Body of pancreas (tissue), 4 donors: ENCODE data around the gene MMP23B. TPM values are rescaled to one million over a fixed set of nuclear protein-coding genes. Genes with fewer than 3 reads are reported as not detected.
A peak's percentile ranks its signal among the peaks of the same experiment; 100 is the strongest.

Experiments used
- ATAC-seq: fragments of 150-250 bp; one replicate; pipeline ENCODE4 v1.9.1; 2016
- DNase-seq, 4 donors: peaks; one replicate each; pipeline ENCODE4 v3.0.0-alpha.2; 2019
- H3K27ac ChIP-seq, 4 donors: fragments of 200-600 bp; sonication (generic); 1 replicate in 3 of 4; 2 replicates in 1 of 4; pipeline versions ENCODE4 v1.5.1 to v1.6.1; 2016 to 2019; ENCODE audit warnings: mild to moderate bottlenecking in 1 of 4, mixed read lengths in 1 of 4, moderate library complexity in 1 of 4
- H3K27me3 ChIP-seq, 2 donors: fragments of 200-600 bp; sonication (generic); one replicate each; pipeline ENCODE4 v1.6.0; 2016; ENCODE audit warnings: mild to moderate bottlenecking in 1 of 2
- H3K36me3 ChIP-seq, 2 donors: fragments of 200-600 bp; sonication (generic); replicated peaks in 1 of 2; 2 replicates each; pipeline ENCODE4 v1.5.1; 2016; ENCODE audit warnings: low read depth in 2 of 2; ENCODE audit not compliant: insufficient read depth in 1 of 2
- H3K4me1 ChIP-seq: fragments of 200-600 bp; sonication (generic); one replicate; pipeline ENCODE4 v1.6.0; 2016
- H3K4me3 ChIP-seq, 2 donors: fragments of 200-600 bp; sonication (generic); 1 replicate in 1 of 2; 2 replicates in 1 of 2; pipeline ENCODE4 v1.5.1; 2016 to 2019
- H3K9me3 ChIP-seq, 3 donors: fragments of 200-600 bp; sonication (generic); 1 replicate in 2 of 3; 2 replicates in 1 of 3; pipeline ENCODE4 v1.5.1; 2016
- POLR2A ChIP-seq, 3 donors: fragments of 450-650 bp; IDR thresholded peaks; one replicate each; pipeline ENCODE4 v1.6.1; 2016; ENCODE audit warnings: antibody characterized with exemption in 3 of 3, mild to moderate bottlenecking in 2 of 3
- WGBS, 2 donors: methylation state at CpG; one replicate each; pipeline ENCODE4 v1.1.5; 2017; 5-methylcytosine and 5-hydroxymethylcytosine counted together
- intact Hi-C: fragments of 100-400 bp; cut with DNase I; formaldehyde crosslinking; loops from one replicate; pipeline ENCODE4 v1.15.1; 2023
- total RNA-seq, 2 donors: library from RNA; depleted of rRNA; stranded (reverse); fragments of >200 nt; gene quantifications; one replicate each; pipeline ENCODE4 v1.1.0, GENCODE V29; 2016
- TF ChIP-seq, protein P1 (sequence below), 7 experiments: fragments of 450-650 bp in 4 of 7; fragments of 200-600 bp in 3 of 7; sonication (generic) in 3 of 7; IDR thresholded peaks; one replicate each; pipeline ENCODE4 v1.5.1; 2016 to 2019; ENCODE audit warnings: antibody characterized with exemption in 7 of 7

Gene MMP23B
- total RNA-seq, 2 donors from 2014 or later: 0.99 to 1.8 TPM

DNA sequence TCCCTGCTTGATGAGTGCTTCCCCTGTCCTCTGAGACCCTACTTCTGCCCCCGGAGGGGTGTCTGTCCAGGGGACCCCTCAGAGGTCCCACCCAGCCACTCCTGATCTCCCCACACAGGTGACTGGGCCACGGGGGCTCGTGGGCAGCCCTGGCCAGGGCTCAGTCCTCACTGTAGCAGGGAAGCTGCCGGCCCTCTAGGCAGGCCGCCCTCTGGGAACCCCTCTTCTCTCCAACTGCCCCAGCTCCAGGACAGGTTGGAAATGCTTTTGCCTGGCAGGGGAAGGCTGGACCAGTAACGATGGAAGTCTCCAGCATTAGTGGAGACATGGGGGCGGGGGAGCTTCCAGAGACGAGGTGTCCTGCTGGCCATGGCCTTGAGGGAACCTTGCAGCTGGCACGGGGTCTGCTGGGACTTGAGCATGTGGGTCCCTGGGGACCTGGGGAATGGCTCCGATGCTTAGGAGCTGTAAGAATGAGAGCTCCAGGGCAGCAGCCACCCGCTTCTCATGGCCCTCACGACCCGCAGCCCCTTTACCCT is 28.9 kb upstream of the MMP23B start:
- Histone ChIP-seq H3K36me3 (no peaks in the 10 kb centered on the region), H3K4me3 (no peak overlapping the region), H3K9me3 (no peaks in the 10 kb centered on the region), H3K27ac (no peak overlapping the region), H3K4me1 (peaks cover 15% of the 10 kb centered on the region), H3K27me3 (no peaks in the 10 kb centered on the region)
- intact Hi-C loops: no loop called here
- WGBS, 2 donors: 53 to 63% methylated on average over 6 to 13 of the region's 13 CpGs
- no peak for TF ChIP-seq POLR2A (IDR thresholded peaks at IDR 0.05)
- TF ChIP-seq, protein P1, sequence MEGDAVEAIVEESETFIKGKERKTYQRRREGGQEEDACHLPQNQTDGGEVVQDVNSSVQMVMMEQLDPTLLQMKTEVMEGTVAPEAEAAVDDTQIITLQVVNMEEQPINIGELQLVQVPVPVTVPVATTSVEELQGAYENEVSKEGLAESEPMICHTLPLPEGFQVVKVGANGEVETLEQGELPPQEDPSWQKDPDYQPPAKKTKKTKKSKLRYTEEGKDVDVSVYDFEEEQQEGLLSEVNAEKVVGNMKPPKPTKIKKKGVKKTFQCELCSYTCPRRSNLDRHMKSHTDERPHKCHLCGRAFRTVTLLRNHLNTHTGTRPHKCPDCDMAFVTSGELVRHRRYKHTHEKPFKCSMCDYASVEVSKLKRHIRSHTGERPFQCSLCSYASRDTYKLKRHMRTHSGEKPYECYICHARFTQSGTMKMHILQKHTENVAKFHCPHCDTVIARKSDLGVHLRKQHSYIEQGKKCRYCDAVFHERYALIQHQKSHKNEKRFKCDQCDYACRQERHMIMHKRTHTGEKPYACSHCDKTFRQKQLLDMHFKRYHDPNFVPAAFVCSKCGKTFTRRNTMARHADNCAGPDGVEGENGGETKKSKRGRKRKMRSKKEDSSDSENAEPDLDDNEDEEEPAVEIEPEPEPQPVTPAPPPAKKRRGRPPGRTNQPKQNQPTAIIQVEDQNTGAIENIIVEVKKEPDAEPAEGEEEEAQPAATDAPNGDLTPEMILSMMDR (IDR thresholded peaks at IDR 0.05): no peak
- ATAC-seq: no peak
- peak in 1 of 4 donors; percentile 13 for DNase-seq

DNA sequence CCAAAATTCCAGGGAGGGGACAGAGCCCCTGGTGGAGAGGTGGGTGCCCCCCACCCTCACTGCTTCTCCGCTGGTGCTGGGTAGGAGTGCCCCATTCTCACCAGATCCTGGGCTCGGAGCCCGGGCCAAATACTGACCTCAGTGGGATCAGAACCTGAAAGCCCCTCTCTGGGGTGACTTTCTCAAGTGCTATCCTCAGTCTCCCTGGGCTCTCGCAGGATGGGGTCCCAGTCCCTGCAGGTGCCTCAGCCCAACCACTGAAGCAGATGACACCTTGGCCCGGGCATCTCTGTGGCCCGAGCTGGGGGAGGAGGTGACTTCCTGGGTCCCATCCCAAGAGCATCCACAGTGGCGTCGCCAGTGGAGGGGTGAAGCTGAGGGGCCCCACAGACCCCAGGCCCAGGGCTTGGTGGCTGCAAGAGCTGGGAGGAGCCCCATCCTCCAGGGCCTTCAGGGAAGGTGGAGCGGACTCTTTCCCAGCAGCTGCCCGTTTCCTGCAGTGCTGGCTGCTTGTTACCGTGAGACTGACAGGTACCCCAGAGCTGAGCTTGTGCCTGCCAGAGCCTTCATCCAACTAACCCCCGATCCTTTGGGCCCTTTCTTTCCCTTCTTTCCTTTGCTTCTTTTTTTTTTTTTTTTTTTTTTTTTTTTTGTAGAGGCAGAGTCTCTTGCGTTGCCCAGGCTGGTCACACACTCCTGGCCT is 28.2 kb upstream of the MMP23B start:
- Histone ChIP-seq H3K27ac (no peak overlapping the region), H3K4me1 (peaks cover 9% of the 10 kb centered on the region), H3K9me3 (no peaks in the 10 kb centered on the region), H3K4me3 (no peak overlapping the region), H3K36me3 (no peaks in the 10 kb centered on the region), H3K27me3 (no peaks in the 10 kb centered on the region)
- 53 to 67% methylated on average over 8 to 13 of the region's 13 CpGs for WGBS, 2 donors
- no peak for TF ChIP-seq POLR2A (IDR thresholded peaks at IDR 0.05)
- TF ChIP-seq, protein P1 (IDR thresholded peaks at IDR 0.05): no peak
- ATAC-seq: no peak
- intact Hi-C loops: no loop called here
- DNase-seq: peak in 1 of 4 donors; percentile 7

DNA sequence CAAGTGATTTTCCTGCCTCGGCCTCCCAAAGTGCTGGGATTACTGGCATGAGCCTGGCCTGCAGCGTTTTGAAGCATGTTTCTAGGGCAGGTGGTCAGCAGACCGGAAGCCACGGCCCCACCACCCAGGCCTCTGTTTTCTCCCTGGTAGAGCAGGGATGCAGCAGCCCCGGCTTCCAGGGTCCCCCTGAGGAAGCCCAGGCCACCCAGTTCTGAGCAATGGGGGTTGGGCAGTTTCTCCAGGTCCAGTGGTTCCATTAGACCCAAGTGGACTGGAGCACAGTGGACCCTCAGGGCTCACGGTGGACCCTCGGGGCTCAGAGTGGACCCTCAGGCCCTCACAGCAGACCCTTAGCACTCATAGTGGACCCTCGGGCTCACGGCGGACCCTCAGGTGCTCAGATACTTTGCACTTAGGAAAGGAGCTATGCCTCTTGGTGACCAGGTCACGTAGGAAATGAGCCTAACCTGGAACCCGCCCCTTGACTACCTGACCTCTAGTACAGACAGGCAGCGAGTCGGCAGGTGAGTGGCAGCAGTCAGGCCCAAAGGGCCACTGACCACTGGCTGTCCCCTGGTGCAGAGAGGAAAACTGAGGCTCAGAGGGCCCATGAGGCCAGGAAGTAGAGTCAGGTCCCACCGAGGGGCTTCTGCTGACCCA is 27.5 kb upstream of the MMP23B start:
- Histone ChIP-seq H3K27ac (no peak overlapping the region), H3K9me3 (no peaks in the 10 kb centered on the region), H3K4me1 (peaks cover 4% of the 10 kb centered on the region), H3K27me3 (no peaks in the 10 kb centered on the region), H3K4me3 (no peak overlapping the region), H3K36me3 (no peaks in the 10 kb centered on the region)
- WGBS, 2 donors: 68 to 78% methylated on average over 11 to 15 of the region's 15 CpGs
- no peak for ATAC-seq
- TF ChIP-seq POLR2A (IDR thresholded peaks at IDR 0.05): no peak
- TF ChIP-seq, protein P1 (IDR thresholded peaks at IDR 0.05): no peak
- no peak for DNase-seq
- intact Hi-C loops: no loop called here

DNA sequence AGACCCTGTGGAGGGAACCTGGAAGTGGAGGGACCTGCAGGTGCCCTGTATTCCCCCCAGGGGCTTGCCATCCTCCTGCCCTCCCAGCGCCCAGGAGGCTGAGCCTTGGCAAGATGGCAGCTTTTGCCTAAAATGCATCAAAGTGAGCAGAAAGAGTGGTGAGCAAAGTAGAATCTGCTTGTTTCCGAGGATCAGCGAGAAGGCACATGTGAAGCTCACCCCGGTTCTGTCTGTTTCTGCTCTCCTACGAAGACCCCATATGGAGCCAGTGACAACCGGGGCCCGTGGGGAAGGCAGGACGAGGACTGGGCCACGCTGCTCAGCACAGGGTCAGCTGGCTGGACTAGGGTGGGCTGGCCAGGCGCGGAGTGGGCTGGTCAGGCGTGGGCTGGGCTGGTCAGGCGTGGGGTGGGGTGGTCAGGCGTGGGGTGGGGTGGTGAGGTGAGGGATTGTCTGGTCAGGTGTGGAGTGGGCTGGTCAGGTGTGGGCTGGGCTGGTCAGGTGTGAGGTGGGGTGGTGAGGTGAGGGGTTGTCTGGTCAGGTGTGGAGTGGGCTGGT is 26.9 kb upstream of the MMP23B start:
- H3K27ac ChIP-seq: no peak overlapping the region
- 81 to 87% methylated on average over 14 of the region's 14 CpGs for WGBS, 2 donors
- DNase-seq (peak in 1 of 4 donors; percentile 8), ATAC-seq (no peak)
- no peaks in the 10 kb centered on the region for H3K36me3 ChIP-seq
- no peak for TF ChIP-seq POLR2A (IDR thresholded peaks at IDR 0.05)
- TF ChIP-seq, protein P1 (IDR thresholded peaks at IDR 0.05): no peak
- peaks cover 4% of the 10 kb centered on the region for H3K4me1 ChIP-seq
- no peaks in the 10 kb centered on the region for H3K27me3 ChIP-seq
- intact Hi-C loops: no loop called here
- H3K9me3 ChIP-seq: no peaks in the 10 kb centered on the region
- no peak overlapping the region for H3K4me3 ChIP-seq
